Activated CD8-positive, alpha-beta T cell treated with anti-CD3 and anti-CD28 coated beads, Interleukin-2, amount 10 ng/mL, durations not matched to agents 7 days and 5 days (primary cell): ENCODE measurements around the gene SRPK2. TPM values are rescaled to one million over a fixed set of nuclear protein-coding genes. Genes with fewer than 3 reads are reported as not detected.
"Not testable (repeated sequence)": the region's sequence is repeated elsewhere in the genome, so short reads cannot be mapped to it uniquely, and the experiment has no call there.

Experiments
- ATAC-seq: fragments of 150-1000 bp; cut with Tn5 transposase; one replicate; pipeline ENCODE4 v1.10.0; 2021; ENCODE audit warnings: moderate library complexity
- CTCF ChIA-PET: fragments of 350-600 bp; sonication (Branson Sonifier 250); formaldehyde crosslinking; loops from one replicate; lab custom pipeline; 2021; ENCODE audit warnings: antibody characterized with exemption; lab: Charles Lee
- POLR2A ChIA-PET: fragments of 350-600 bp; sonication (Branson Sonifier 250); formaldehyde crosslinking; loops from one replicate; lab custom pipeline; 2021; ENCODE audit warnings: antibody characterized with exemption; lab: Charles Lee
- DNase-seq: peaks from one replicate; pipeline ENCODE4 v3.0.0-alpha.2; 2020
- H3K27ac Mint-ChIP-seq: one replicate; pipeline ENCODE4 v1.8.0; 2021; ENCODE audit warnings: mild to moderate bottlenecking, mixed read lengths
- H3K27me3 Mint-ChIP-seq: one replicate; pipeline ENCODE4 v1.8.0; 2021; ENCODE audit warnings: low read depth, mixed read lengths
- H3K36me3 Mint-ChIP-seq: one replicate; pipeline ENCODE4 v1.8.0; 2021; ENCODE audit warnings: low read depth, mixed read lengths
- H3K4me1 Mint-ChIP-seq: one replicate; pipeline ENCODE4 v1.8.0; 2021; ENCODE audit warnings: low read depth, mixed read lengths
- H3K4me3 Mint-ChIP-seq: one replicate; pipeline ENCODE4 v1.8.0; 2021; ENCODE audit warnings: mild to moderate bottlenecking, mixed read lengths
- H3K9me3 Mint-ChIP-seq: one replicate; pipeline ENCODE4 v1.8.0; 2022; ENCODE audit warnings: mixed read lengths; ENCODE audit not compliant: insufficient read depth
- total RNA-seq, 2 experiments: library from RNA; stranded (reverse); gene quantifications; one replicate each; pipeline ENCODE4 v1.2.3, GENCODE V29; 2021

SRPK2 gene
- total RNA-seq, 2 experiments from 2014 or later = 34.5 to 35.9 TPM

DNA sequence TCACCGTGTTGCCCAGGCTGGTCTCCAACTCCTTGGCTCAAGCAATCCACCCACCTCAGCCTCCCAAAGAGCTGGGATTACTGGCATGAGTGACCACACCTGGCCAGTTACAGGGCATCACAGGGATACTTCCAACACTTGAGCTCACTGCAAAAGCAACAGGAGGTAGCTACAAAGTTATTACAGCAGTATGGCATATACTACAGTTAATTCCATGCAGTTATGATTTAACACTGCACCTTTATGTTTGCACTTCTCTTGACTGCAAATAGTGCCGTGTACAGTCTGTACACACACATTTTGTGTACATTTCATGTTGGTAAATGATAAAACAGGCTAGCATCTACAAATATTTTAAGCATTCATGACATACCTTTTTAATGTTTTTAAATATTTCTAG, 21.3 kb downstream of the SRPK2 start:
- ATAC-seq (no peak), DNase-seq (no peak)
- Mint-ChIP-seq H3K4me1 (peaks cover 2% of the 10 kb centered on the region), H3K27me3 (no peaks in the 10 kb centered on the region), H3K36me3 (peaks cover 17% of the 10 kb centered on the region), H3K9me3 (no peaks in the 10 kb centered on the region), H3K4me3 (no peak overlapping the region), H3K27ac (no peak overlapping the region)
- POLR2A ChIA-PET = no interaction called here
- CTCF ChIA-PET = interaction anchor here (0.8 kb wide), 1 partner anchor 23 kb away, joined by 3 read pairs; no protein-coding TSS in a partner anchor

DNA sequence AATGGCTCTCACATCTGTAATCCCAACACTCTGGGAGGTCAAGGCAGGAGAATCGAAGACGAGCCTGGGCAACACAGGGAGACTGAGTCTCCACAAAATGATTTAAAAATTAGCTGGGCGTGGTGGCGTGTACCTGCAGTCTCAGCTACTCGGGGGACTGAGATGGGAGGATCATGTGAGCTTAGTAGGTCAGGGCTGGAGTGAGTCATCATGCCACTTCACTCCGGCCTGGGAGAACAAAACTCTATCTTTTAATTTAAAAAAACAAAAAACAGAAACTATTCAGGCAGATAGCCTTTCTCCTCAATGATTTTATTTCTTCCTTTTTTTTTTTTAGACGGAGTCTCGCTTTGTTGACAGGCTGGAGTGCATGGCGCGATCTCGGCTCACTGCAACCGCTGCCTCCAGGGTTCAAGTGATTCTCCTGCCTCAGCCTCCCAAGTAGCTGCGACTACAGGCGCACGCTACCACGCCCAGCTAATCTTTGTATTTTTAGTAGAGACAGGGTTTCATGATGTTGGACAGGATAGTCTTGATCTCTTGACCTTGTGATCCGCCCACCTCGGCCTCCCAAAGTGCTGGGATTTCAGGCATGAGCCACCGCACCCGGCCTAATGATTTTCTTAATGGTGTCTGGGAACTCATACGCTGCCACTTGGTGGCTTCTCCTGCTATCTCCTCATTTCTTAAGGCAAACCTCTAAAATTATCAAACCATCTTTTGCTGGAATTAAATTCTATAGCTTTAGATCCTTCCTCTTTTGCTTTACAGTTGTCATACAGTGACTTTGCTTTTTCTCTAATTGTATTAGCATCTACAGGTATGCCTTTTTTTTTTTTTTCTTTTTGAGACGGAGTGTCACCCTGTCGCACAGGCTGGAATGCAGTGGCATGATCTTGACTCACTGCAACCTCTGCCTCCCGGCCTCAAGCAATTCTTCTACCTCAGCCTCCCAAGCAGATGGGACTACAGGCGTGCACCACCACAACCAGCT, 22.9 kb downstream of the SRPK2 start:
- ATAC-seq = no peak
- ChIA-PET CTCF (no interaction called here), POLR2A (interaction anchor here (0.7 kb wide), 1 partner anchor 252 kb away, joined by 3 read pairs; no protein-coding TSS in a partner anchor)
- no peaks in the 10 kb centered on the region for H3K27me3 Mint-ChIP-seq
- no peak for DNase-seq
- peaks cover 6% of the 10 kb centered on the region for H3K4me1 Mint-ChIP-seq
- no peak overlapping the region for H3K4me3 Mint-ChIP-seq
- H3K27ac Mint-ChIP-seq = no peak overlapping the region
- no peaks in the 10 kb centered on the region for H3K9me3 Mint-ChIP-seq
- H3K36me3 Mint-ChIP-seq = peaks cover 24% of the 10 kb centered on the region

DNA sequence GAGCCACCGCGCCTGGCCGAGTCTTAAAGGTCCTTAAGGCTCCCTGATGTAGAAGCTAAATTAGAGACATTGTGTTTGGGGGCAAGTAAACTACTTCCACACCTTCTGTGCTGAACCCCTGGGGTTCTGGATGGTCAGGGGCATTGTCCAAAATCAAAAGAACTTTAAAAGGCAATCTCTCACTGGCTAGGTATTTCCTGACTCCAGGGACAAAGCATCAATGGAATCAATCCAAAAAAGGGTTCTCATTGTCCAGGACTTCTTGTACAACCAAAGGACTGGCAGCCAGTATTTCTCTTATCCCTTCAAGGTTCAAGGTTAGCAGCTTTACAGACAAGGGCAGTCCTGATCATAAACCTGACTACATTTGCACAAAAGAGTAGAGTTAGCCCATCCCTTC, 24.0 kb downstream of the SRPK2 start:
- Mint-ChIP-seq H3K4me3 (no peak overlapping the region), H3K4me1 (peaks cover 6% of the 10 kb centered on the region), H3K9me3 (no peaks in the 10 kb centered on the region), H3K36me3 (peaks cover 28% of the 10 kb centered on the region), H3K27ac (no peak overlapping the region), H3K27me3 (no peaks in the 10 kb centered on the region)
- ChIA-PET CTCF (no interaction called here), POLR2A (no interaction called here)
- ATAC-seq (no peak), DNase-seq (no peak)

DNA sequence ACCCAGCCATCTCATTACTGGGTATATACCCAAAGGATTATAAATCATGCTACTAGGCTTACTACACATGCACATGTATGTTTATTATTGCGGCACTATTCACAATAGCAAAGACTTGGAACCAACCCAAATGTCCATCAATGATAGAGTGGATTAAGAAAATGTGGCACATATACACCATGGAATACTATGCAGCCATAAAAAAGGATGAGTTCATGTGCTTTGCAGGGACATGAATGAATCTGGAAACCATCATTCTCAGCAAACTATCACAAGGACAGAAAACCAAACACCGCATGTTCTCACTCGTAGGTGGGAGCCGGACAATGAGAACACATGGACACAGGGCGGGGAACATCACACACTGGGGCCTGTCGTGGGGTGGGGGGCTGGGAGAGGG, 25.1 kb downstream of the SRPK2 start:
- POLR2A ChIA-PET, H3K4me3 Mint-ChIP-seq, H3K4me1 Mint-ChIP-seq, H3K27me3 Mint-ChIP-seq, H3K27ac Mint-ChIP-seq, ATAC-seq, CTCF ChIA-PET, DNase-seq, H3K9me3 Mint-ChIP-seq: not testable (repeated sequence)
- H3K36me3 Mint-ChIP-seq = peaks cover 28% of the 10 kb centered on the region

DNA sequence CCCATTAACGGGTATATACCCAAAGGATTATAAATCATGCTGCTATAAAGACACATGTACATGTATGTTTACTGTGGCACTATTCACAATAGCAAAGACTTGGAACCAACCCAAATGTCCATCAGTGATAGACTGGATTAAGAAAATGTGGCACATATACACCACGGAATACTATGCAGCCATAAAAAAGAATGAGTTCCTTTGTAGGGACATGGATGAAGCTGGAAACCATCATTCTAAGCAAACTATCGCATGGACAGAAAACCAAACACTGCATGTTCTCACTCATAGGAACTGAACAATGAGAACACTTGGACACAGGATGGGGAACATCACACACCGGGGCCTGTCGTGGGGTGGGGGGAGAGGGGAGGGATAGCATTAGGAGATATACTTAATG, 26.0 kb downstream of the SRPK2 start:
- POLR2A ChIA-PET, ATAC-seq, H3K27me3 Mint-ChIP-seq, H3K4me3 Mint-ChIP-seq, H3K27ac Mint-ChIP-seq, CTCF ChIA-PET, DNase-seq, H3K9me3 Mint-ChIP-seq, H3K4me1 Mint-ChIP-seq: not testable (repeated sequence)
- H3K36me3 Mint-ChIP-seq = peaks cover 28% of the 10 kb centered on the region

DNA sequence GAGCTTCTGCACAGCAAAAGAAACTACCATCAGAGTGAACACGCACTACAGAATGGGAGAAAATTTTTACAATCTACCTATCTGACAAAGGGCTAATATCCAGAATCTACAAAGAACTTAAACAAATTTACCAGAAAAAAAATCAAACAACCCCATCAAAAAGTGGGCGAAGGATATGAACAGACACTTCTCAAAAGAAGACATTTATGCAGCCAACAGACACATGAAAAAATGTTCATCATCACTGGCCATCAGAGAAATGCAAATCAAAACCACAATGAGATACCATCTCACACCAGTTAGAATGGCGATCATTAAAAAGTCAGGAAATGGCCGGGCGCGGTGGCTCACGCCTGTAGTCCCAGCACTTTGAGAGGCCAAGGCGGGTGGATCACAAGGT, 26.7 kb downstream of the SRPK2 start:
- H3K36me3 Mint-ChIP-seq = peaks cover 28% of the 10 kb centered on the region
- H3K9me3 Mint-ChIP-seq, POLR2A ChIA-PET, H3K4me1 Mint-ChIP-seq, H3K4me3 Mint-ChIP-seq, CTCF ChIA-PET, ATAC-seq, DNase-seq, H3K27me3 Mint-ChIP-seq, H3K27ac Mint-ChIP-seq: not testable (repeated sequence)

DNA sequence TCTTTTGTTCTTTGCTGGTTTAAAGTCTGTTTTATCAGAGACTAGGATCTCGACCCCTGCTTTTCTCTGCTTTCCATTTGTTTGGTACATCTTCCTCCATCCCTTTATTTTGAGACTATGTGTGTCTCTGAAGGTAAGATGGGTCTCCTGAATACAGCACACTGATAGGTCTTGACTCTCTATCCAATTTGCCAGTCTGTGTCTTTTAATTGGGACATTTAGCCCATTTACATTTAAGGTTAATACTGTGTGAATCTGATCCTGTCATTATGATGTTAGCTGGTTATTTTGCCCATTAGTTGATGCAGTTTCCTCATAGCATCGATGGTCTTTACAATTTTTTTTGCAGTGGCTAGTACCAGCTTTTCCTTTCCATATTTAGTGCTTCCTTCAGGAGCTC, 28.6 kb downstream of the SRPK2 start:
- H3K4me3 Mint-ChIP-seq, ATAC-seq, H3K9me3 Mint-ChIP-seq, H3K27me3 Mint-ChIP-seq, POLR2A ChIA-PET, H3K27ac Mint-ChIP-seq, DNase-seq: not testable (repeated sequence)
- H3K4me1 Mint-ChIP-seq = peaks cover 10% of the 10 kb centered on the region
- peaks cover 25% of the 10 kb centered on the region for H3K36me3 Mint-ChIP-seq
- CTCF ChIA-PET = interaction anchor here (0.8 kb wide), 1 partner anchor 364 kb away, joined by 3 read pairs; no protein-coding TSS in a partner anchor

DNA sequence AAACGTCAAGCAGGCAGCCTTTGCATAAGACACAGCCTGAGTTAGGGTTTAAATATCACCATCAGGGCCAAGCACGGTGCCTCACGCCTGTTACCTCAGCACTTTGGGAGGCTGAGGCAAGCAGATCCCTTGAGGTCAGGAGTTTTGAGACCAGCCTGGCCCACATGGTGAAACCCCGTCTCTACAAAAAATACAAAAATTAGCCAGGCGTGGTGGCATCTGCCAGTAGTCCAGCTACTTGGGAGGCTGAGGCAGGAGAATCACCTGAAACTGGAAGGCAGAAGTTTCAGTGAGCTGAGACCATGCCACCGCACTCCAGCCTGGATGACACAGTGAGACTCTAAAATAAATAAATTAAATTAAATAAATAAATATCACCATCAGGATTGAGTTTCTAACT, 33.0 kb downstream of the SRPK2 start:
- CTCF ChIA-PET = interaction anchor here (0.7 kb wide), 1 partner anchor 29 kb away, joined by 3 read pairs; no protein-coding TSS in a partner anchor
- POLR2A ChIA-PET = no interaction called here
- no peaks in the 10 kb centered on the region for H3K27me3 Mint-ChIP-seq
- H3K36me3 Mint-ChIP-seq = peaks cover 10% of the 10 kb centered on the region
- no peak overlapping the region for H3K27ac Mint-ChIP-seq
- ATAC-seq = no peak
- DNase-seq = no peak
- no peak overlapping the region for H3K4me3 Mint-ChIP-seq
- no peaks in the 10 kb centered on the region for H3K9me3 Mint-ChIP-seq
- peaks cover 42% of the 10 kb centered on the region for H3K4me1 Mint-ChIP-seq

DNA sequence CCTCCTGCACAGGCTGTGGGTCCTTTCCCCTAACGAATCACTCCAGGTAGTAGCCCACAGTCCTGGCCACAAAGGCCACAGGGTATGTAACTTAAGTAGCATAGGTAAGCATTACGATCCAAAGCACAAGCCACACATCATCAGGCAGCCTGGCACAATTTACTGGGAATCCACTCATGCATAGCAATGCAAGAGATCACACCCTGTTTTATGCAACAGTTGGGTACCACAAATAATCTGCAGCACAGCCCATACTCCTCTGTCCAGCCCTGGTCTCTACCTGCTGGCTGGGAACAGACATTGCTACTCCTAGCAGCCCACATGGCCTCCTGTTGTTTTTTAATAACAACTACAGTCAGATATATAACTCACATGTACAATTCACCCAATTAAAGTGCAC, 34.3 kb downstream of the SRPK2 start:
- peak overlapping the region; percentile 93 for H3K27ac Mint-ChIP-seq
- no peaks in the 10 kb centered on the region for H3K27me3 Mint-ChIP-seq
- H3K4me1 Mint-ChIP-seq = peaks cover 42% of the 10 kb centered on the region
- CTCF ChIA-PET = no interaction called here
- no peaks in the 10 kb centered on the region for H3K9me3 Mint-ChIP-seq
- DNase-seq (no peak), ATAC-seq (no peak)
- no peak overlapping the region for H3K4me3 Mint-ChIP-seq
- H3K36me3 Mint-ChIP-seq = peaks cover 7% of the 10 kb centered on the region
- POLR2A ChIA-PET = interaction anchor here (1.0 kb wide), 1 partner anchor 177 kb away, joined by 3 read pairs; the partner anchor contains the start of gene RINT1

DNA sequence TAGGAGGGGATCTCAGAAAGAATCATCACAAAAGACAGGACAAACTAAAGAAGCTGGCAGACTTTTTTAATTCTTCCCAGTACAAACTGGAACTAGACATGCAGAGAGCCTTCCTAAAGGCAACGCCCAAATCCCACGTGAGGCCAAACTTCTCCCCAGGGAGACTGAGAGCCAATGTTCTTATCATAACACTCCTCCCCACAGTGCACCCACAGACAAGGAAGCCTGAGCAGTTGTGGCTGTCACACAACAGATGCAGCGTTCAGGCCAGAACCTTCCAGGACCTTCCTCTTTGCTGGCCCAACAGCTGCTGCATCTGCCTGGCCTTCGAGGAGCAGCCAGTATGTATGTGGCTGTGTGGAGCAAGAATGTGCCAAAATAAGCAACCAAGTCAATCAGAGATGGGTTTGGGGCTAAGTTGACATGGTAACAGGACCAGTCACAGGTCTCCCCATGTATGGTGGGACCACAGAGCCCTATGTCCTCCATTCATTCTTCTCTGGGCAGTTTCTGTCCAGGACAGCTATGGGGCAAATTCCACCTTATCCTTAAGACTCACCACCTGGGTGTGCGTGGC, 34.9 kb downstream of the SRPK2 start:
- Mint-ChIP-seq H3K4me1 (peaks cover 42% of the 10 kb centered on the region), H3K4me3 (no peak overlapping the region), H3K36me3 (peaks cover 7% of the 10 kb centered on the region), H3K27ac (peak overlapping the region; percentile 93), H3K27me3 (no peaks in the 10 kb centered on the region), H3K9me3 (no peaks in the 10 kb centered on the region)
- ChIA-PET CTCF (interaction anchor here (1.2 to 1.7 kb wide), 2 partner anchors 17 to 37 kb away, joined by 3 read pairs; no protein-coding TSS in a partner anchor), POLR2A (interaction anchor here (1.0 to 1.5 kb wide), 2 partner anchors 34 to 178 kb away, joined by 3 to 4 read pairs; partner anchors contain the start of gene RINT1)
- ATAC-seq (no peak), DNase-seq (no peak)

DNA sequence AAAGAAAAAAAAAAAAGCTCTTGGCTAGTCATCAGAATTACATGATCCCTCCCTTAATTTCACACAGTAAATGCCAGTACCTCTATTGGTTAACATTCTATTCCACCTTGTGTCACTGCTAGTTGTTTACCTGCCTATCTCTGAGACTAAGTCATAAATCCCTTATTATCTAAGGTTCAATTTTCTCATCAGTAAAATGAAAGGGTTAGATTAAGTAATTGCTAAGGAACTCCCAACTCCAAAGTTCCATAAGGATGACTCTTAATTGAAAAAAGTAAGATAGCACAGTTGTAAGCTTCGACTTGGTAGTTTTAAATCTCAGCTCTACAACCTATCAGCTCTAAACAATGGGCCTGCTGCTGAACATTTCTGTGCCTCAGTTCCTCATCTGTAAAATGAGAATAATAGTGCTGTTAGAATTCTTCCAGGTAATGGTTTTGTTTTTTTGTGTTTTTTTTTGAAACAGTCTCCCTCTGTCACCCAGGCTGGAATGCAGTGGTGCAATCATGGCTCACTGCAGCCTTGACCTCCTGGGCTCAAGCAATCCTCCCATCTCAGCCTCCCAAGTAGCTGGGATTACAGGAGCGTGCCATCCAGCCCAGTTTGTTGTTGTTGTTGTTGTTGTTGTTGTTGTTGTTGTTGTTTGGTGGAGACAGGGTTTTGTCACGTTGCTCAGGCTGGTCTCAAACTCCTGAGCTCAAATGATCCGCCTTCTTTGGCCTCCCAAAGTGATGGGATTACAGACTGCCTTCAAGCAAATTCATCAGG, 35.6 kb downstream of the SRPK2 start:
- DNase-seq (no peak), ATAC-seq (no peak)
- Mint-ChIP-seq H3K27ac (peak overlapping the region; percentile 93), H3K36me3 (peaks cover 7% of the 10 kb centered on the region), H3K4me3 (no peak overlapping the region), H3K27me3 (no peaks in the 10 kb centered on the region), H3K4me1 (peaks cover 42% of the 10 kb centered on the region), H3K9me3 (no peaks in the 10 kb centered on the region)
- POLR2A ChIA-PET = interaction anchor here (1.2 to 1.5 kb wide), 3 partner anchors 34 to 412 kb away, joined by 4 to 5 read pairs (median 4); partner anchors contain the start of gene RINT1
- CTCF ChIA-PET = interaction anchor here (0.7 to 1.7 kb wide), 5 partner anchors 16 to 203 kb away, joined by 3 read pairs; no protein-coding TSS in a partner anchor
